SK-N-SH treated with all-trans-retinoic acid at 6 μM for 48 hours (cell line): ENCODE results near the gene SCO2.
"Not testable (repeated sequence)": the region's sequence is repeated elsewhere in the genome, so short reads cannot be mapped to it uniquely, and the experiment has no call there.

Experiments
- ATAC-seq: fragments of 200-7000 bp; cut with Tn5 transposase; 3 replicates; pipeline ENCODE4 v1.9.1; 2020; ENCODE audit warnings: mild to moderate bottlenecking, moderate library complexity
- ARNTL ChIP-seq: fragments of 450-650 bp; formaldehyde crosslinking; IDR thresholded peaks from 2 replicates; pipeline ENCODE4 v1.5.0; 2020; ENCODE audit warnings: low read depth, mild to moderate bottlenecking, moderate library complexity, borderline replicate concordance
- BACH2 ChIP-seq: fragments of 250-450 bp; sonication (Bioruptor Pico); IDR thresholded peaks from 2 replicates; pipeline ENCODE4 v1.9.0; 2021; ENCODE audit warnings: mild to moderate bottlenecking, borderline replicate concordance
- CSDC2 ChIP-seq: fragments of 250-450 bp; sonication (Bioruptor Pico); IDR thresholded peaks from 2 replicates; pipeline ENCODE4 v1.5.0; 2020; ENCODE audit warnings: mild to moderate bottlenecking, moderate library complexity
- CSRNP3 ChIP-seq: fragments of 250-450 bp; sonication (Bioruptor Pico); IDR thresholded peaks from 2 replicates; pipeline ENCODE4 v1.5.1; 2021; ENCODE audit warnings: mild to moderate bottlenecking, moderate library complexity
- GLIS3 ChIP-seq: fragments of 250-450 bp; sonication (Bioruptor Pico); IDR thresholded peaks from 2 replicates; pipeline ENCODE4 v1.5.0; 2020; ENCODE audit warnings: mild to moderate bottlenecking, moderate library complexity
- OSR1 ChIP-seq: fragments of 250-450 bp; sonication (Bioruptor Pico); IDR thresholded peaks from 2 replicates; pipeline ENCODE4 v1.8.0; 2022; ENCODE audit warnings: moderate library complexity, mild to moderate bottlenecking, inconsistent platforms
- POU6F1 ChIP-seq: fragments of 250-450 bp; sonication (Bioruptor Pico); IDR thresholded peaks from 2 replicates; pipeline ENCODE4 v1.8.0; 2021; ENCODE audit warnings: low read depth, mild to moderate bottlenecking, moderate library complexity, borderline replicate concordance
- PPARA ChIP-seq: fragments of 250-450 bp; sonication (Bioruptor Pico); IDR thresholded peaks from 2 replicates; pipeline ENCODE4 v1.5.0; 2020; ENCODE audit warnings: mild to moderate bottlenecking, borderline replicate concordance
- RARB ChIP-seq: fragments of 250-450 bp; sonication (Bioruptor Pico); IDR thresholded peaks from 2 replicates; pipeline ENCODE4 v1.8.0; 2021; ENCODE audit warnings: mild to moderate bottlenecking, moderate library complexity
- SNAI2 ChIP-seq: fragments of 250-450 bp; sonication (Bioruptor Pico); IDR thresholded peaks from 2 replicates; pipeline ENCODE4 v1.5.0; 2020; ENCODE audit warnings: mild to moderate bottlenecking, moderate library complexity
- TCF4 ChIP-seq: fragments of 250-450 bp; sonication (Bioruptor Pico); IDR thresholded peaks from 2 replicates; pipeline ENCODE4 v1.8.0; 2021; ENCODE audit warnings: mild to moderate bottlenecking, moderate library complexity, borderline replicate concordance
- TOX ChIP-seq: fragments of 250-450 bp; sonication (Bioruptor Pico); IDR thresholded peaks from 2 replicates; pipeline ENCODE4 v1.8.0; 2021; ENCODE audit warnings: mild to moderate bottlenecking, moderate library complexity, borderline replicate concordance
- ZC3H10 ChIP-seq: fragments of 250-450 bp; sonication (Bioruptor Pico); IDR thresholded peaks from 2 replicates; pipeline ENCODE4 v1.5.1; 2021; ENCODE audit warnings: mild to moderate bottlenecking, moderate library complexity
- ZFP3 ChIP-seq: fragments of 250-450 bp; sonication (Bioruptor Pico); IDR thresholded peaks from 2 replicates; pipeline ENCODE4 v1.5.0; 2020; ENCODE audit warnings: mild to moderate bottlenecking, moderate library complexity
- ZFP30 ChIP-seq: fragments of 450-650 bp; formaldehyde crosslinking; IDR thresholded peaks from 2 replicates; pipeline ENCODE4 v1.5.0; 2022; ENCODE audit warnings: mild to moderate bottlenecking, moderate library complexity
- ZNF70 ChIP-seq: fragments of 450-650 bp; formaldehyde crosslinking; IDR thresholded peaks from 2 replicates; pipeline ENCODE4 v1.5.0; 2020; ENCODE audit warnings: mild to moderate bottlenecking, moderate library complexity
- ZNF8 ChIP-seq: fragments of 450-650 bp; formaldehyde crosslinking; IDR thresholded peaks from 2 replicates; pipeline ENCODE4 v1.5.0; 2020; ENCODE audit warnings: mild to moderate bottlenecking, moderate library complexity
- TF ChIP-seq, protein P1 (sequence below): fragments of 250-450 bp; sonication (Bioruptor Pico); IDR thresholded peaks from 2 replicates; pipeline ENCODE4 v1.5.0; 2020; ENCODE audit warnings: mild to moderate bottlenecking, moderate library complexity
- TF ChIP-seq, protein P2 (sequence below): fragments of 250-450 bp; sonication (Bioruptor Pico); IDR thresholded peaks from 2 replicates; pipeline ENCODE4 v1.8.0; 2020; ENCODE audit warnings: mild to moderate bottlenecking, moderate library complexity, borderline replicate concordance

Gene SCO2

DNA sequence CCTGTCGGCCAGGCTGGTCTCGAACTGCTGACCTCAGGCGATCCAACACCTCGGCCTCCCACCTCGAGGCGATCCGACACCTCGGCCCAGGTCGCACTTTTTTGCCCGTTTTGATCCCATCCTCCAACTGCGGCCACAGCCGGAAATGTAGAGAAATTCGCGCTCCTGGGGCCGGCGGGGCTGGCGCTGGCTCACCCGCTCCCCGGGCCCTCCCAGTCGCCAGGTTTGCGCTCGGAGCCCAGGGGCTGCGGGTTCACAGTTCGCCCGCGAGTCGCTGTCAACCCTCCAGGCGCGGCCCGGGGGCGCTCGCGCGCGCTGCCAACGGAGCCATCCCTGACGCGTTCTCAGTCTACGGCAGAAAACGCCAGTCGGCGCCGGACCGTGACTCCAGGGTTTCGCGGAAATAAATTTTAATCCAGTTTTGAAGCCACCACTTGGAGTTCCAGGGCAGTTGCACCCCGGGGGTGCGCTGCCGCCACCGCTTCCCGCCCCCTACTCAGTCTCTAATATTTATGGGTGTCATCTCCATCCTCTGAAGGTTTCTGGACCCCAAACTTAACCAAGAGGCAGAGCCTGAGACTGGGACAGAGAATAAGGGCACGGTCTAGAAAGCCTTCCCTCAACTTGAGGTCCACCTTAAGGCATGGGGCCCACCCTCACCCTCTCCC, 18.8 kb upstream of the SCO2 start (continued):
- TF ChIP-seq, protein P1, sequence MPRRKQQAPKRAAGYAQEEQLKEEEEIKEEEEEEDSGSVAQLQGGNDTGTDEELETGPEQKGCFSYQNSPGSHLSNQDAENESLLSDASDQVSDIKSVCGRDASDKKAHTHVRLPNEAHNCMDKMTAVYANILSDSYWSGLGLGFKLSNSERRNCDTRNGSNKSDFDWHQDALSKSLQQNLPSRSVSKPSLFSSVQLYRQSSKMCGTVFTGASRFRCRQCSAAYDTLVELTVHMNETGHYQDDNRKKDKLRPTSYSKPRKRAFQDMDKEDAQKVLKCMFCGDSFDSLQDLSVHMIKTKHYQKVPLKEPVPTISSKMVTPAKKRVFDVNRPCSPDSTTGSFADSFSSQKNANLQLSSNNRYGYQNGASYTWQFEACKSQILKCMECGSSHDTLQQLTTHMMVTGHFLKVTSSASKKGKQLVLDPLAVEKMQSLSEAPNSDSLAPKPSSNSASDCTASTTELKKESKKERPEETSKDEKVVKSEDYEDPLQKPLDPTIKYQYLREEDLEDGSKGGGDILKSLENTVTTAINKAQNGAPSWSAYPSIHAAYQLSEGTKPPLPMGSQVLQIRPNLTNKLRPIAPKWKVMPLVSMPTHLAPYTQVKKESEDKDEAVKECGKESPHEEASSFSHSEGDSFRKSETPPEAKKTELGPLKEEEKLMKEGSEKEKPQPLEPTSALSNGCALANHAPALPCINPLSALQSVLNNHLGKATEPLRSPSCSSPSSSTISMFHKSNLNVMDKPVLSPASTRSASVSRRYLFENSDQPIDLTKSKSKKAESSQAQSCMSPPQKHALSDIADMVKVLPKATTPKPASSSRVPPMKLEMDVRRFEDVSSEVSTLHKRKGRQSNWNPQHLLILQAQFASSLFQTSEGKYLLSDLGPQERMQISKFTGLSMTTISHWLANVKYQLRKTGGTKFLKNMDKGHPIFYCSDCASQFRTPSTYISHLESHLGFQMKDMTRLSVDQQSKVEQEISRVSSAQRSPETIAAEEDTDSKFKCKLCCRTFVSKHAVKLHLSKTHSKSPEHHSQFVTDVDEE (CRISPR knock-in tag) = no peak

- TF ChIP-seq, protein P1 (CRISPR knock-in tag) = no peak
- TF ChIP-seq, protein P2, sequence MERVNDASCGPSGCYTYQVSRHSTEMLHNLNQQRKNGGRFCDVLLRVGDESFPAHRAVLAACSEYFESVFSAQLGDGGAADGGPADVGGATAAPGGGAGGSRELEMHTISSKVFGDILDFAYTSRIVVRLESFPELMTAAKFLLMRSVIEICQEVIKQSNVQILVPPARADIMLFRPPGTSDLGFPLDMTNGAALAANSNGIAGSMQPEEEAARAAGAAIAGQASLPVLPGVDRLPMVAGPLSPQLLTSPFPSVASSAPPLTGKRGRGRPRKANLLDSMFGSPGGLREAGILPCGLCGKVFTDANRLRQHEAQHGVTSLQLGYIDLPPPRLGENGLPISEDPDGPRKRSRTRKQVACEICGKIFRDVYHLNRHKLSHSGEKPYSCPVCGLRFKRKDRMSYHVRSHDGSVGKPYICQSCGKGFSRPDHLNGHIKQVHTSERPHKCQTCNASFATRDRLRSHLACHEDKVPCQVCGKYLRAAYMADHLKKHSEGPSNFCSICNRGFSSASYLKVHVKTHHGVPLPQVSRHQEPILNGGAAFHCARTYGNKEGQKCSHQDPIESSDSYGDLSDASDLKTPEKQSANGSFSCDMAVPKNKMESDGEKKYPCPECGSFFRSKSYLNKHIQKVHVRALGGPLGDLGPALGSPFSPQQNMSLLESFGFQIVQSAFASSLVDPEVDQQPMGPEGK (CRISPR knock-in tag) = no peak
- TF ChIP-seq BACH2 (no peak), ZFP3 (no peak), ZFP30 (no peak), ZC3H10 (CRISPR knock-in tag) (no peak), RARB (no peak)
- no peak for ATAC-seq
Observed at GRCh38 chr22:50542416-50542927, 17.1 kb upstream of the SCO2 start.

- ATAC-seq = not testable (repeated sequence)
Observed at GRCh38 chr22:50541667-50542026, 16.2 kb upstream of the SCO2 start.

DNA sequence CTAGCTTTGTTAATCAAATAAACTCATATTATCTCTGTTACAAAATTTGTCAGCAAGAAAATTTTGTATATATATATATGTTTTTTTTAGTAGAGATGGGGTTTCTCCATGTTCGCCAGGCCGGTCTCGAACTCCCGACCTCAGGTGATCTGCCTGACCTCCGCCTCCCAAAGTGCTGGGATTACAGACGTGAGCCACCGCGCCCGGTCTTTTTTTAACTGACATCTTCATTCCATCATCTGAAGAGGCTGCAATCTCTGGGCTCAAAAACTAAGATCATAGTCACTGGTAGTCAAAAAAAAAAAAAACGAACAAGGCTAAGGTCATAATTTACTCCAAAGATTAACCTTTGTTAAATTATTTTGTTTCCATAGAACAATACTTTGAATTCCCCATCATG, 15.0 kb upstream of the SCO2 start:
- no peak for ATAC-seq
- TF ChIP-seq ZNF8 (CRISPR knock-in tag) (no peak), OSR1 (CRISPR knock-in tag) (no peak), CSDC2 (CRISPR knock-in tag) (no peak), ARNTL (no peak), PPARA (no peak), TCF4 (CRISPR knock-in tag) (no peak), SNAI2 (CRISPR knock-in tag) (no peak), POU6F1 (no peak), BACH2 (no peak), TOX (no peak), GLIS3 (CRISPR knock-in tag) (no peak), ZNF70 (CRISPR knock-in tag) (no peak), CSRNP3 (CRISPR knock-in tag) (no peak), ZFP30 (no peak), ZC3H10 (CRISPR knock-in tag) (no peak), RARB (no peak), ZFP3 (no peak)
- TF ChIP-seq, protein P1 (CRISPR knock-in tag) = no peak
- TF ChIP-seq, protein P2 (CRISPR knock-in tag) = no peak
